CMK (cell line): ENCODE measurements around the gene CHSY3.

Experiments
- DNase-seq: peaks from one replicate; pipeline ENCODE4 v3.0.0-alpha.2; 2010; ENCODE audit warnings: low read depth

CHSY3 gene

GRCh38 chr5:130096483-130096882 is 192.2 kb downstream of the CHSY3 start:
- no peak for DNase-seq

GRCh38 chr5:130099008-130099407 is 194.7 kb downstream of the CHSY3 start:
- DNase-seq = no peak

- DNase-seq = no peak
Observed at GRCh38 chr5:130102375-130102774, 198.1 kb downstream of the CHSY3 start.

- DNase-seq = no peak
Observed at GRCh38 chr5:130102960-130103359, 198.7 kb downstream of the CHSY3 start.

- no peak for DNase-seq
Observed at GRCh38 chr5:130104895-130105688, 200.8 kb downstream of the CHSY3 start.

- DNase-seq = no peak
Observed at GRCh38 chr5:130106480-130106879, 202.2 kb downstream of the CHSY3 start.

- no peak for DNase-seq
Observed at GRCh38 chr5:130109152-130109551, 204.9 kb downstream of the CHSY3 start.

DNA sequence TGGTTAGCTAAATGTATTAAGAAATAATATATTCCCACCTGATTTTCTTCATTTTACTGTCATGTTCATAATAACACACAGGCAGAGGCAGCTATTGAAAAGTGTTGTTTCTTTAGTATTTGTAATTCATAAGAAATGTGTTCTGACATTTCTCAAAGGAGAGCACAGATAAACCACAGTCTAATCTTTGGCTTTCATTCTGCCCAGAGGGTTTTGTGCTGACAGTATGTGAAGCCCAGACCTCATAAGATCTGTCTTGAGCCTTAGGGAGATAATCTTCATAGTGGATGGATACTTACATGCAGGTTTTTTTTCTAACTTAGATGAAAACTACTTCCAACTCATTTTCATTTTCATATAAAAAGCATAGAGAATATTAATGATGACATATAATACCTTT is 206.1 kb downstream of the CHSY3 start:
- no peak for DNase-seq

GRCh38 chr5:130111746-130112145 is 207.5 kb downstream of the CHSY3 start:
- DNase-seq = no peak

- DNase-seq = no peak
Observed at GRCh38 chr5:130112246-130112645, 208.0 kb downstream of the CHSY3 start.

DNA sequence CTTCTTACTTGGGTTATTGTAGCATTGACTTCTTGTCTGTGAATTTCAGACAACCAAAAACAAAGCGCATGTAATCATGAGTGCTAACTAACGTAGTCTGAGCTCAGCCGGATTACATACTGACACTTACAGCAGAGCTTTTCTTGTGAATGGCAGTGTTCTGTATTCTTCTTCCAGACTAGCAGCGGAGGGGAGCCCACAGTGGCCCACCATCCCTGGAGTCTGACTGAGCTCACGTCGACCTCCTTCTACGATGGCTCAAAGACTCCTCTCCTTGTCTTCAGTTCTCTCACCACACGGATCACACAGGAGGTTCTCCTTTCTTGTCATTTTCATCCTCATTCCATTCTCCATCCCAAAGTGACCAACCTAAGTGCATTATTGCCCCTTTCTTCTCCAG is 211.4 kb downstream of the CHSY3 start:
- DNase-seq = no peak

DNA sequence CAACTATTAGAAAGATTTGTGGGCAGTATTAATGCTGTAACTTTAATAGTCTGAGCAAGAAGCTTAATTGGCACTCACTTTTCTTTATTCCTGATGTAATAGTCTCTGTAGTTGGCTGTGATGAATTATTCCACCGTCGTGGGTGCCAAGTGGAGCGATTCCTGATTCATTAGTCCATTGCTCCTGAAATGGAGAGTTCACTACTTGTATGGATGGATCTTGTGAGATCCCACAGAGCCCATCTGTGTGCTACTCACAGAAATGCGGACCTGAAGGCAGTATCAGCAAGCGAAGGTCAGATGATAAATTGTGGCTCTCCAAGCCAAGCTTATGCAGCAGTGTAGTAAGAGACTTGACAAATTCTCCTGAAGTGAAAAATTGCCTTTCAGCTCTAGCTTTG is 212.2 kb downstream of the CHSY3 start:
- DNase-seq = no peak

DNA sequence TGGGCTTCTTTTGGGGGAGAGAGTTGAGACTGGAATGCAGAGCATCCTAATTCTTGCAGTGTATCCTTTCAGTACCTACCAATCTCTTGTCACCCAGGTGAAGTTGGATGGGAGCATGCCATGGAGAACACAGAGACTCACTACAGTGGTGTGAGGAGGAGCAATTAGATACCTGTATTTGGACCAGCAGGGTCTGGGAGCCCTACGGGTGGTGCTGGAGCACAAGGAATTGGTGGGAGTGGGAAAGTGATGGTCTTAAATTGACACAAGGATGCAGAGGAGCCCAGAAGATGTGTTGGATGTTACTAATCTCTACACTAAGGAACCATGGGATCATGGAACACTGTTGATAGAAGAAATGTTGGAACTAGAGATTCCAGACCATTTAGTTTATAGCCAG is 212.7 kb downstream of the CHSY3 start:
- no peak for DNase-seq

GRCh38 chr5:130126746-130127145 is 222.5 kb downstream of the CHSY3 start:
- DNase-seq = no peak

DNA sequence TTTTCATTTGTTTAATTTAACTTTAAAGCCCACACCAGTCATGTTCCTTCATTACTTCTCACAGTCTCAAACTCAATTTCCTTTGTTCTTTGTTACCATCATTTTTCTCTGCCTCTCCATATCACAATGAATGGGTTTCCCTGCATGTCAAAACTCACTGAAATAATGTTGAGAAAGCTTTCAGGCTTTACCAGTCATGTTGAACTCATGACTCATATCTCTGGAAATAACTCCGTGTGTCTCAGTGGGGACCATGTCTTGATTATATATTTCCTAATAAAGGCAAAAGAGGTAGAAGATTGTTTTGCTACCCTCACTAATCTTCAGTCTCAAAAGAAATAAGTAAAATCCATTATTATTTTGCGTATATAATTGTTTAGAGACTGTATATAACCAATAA is 231.2 kb downstream of the CHSY3 start:
- no peak for DNase-seq

- no peak for DNase-seq
Observed at GRCh38 chr5:130136300-130136699, 232.0 kb downstream of the CHSY3 start.

DNA sequence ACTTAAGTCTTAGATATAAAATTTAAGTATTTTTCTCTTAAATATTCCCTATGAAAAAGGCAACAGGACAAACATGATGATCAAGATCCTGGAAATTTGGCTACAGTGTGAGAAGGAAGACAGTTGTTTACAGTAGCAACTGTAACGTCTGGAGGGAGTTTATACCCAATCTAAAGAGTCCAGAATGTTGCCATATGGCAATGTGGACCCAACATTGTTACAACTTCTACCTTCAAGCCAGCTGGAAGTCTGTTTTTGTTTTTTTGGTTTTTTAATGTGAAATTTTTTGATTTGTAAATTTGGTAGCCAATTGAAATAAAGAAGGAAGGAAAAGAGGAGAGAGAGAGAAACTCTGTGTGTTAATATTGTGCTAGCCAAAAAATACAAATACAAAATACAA is 233.4 kb downstream of the CHSY3 start:
- DNase-seq = no peak

- no peak for DNase-seq
Observed at GRCh38 chr5:130138406-130139045, 234.3 kb downstream of the CHSY3 start.

DNA sequence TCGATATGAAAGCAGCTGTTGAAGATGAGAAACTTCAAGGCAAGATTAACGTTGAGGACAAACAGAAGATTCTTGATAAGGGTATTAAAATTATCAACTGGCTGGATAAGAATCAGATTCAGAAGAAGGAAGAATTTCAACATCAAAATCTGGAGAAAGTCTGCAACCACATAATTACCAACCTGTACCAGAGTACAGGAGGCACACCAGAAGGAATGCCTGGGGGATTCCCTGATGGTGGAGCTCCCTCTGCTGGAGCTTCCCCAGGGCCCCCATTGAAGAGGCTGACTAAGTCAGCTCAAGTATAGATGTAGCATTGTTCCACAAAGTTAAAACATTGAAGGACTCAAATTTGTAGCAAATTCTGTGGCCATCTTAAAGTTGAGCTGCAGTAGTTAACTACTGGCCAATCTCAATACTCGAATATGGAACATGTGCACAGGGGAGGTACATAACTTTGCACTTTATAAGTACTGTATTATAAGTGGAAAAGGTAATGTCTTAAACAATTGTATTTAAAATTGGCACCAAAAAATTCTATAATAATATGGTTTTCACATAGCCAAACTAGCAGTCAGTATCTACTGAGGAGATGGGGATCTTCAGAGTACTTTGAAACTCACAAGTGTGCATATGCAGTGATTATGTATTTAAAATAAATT is 237.5 kb downstream of the CHSY3 start:
- DNase-seq = no peak

DNA sequence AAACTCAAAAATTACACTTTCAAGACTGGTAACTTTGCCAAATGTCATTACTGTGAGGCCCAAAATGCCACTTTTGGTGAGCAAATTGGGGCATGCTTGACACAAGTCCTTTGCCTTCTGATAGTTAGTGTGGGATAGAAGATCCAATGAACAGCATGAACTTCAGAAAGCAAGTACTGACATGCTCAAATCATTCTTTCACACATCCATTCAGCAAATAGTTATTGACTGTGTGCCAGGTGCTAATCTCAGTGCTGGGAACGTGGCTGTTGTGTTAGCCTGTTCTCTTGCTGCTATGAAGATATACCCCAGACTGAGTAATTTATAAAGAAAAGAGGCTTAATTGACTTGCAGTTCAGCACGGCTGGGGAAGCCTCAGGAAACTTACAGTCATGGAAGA is 247.0 kb downstream of the CHSY3 start:
- no peak for DNase-seq

DNA sequence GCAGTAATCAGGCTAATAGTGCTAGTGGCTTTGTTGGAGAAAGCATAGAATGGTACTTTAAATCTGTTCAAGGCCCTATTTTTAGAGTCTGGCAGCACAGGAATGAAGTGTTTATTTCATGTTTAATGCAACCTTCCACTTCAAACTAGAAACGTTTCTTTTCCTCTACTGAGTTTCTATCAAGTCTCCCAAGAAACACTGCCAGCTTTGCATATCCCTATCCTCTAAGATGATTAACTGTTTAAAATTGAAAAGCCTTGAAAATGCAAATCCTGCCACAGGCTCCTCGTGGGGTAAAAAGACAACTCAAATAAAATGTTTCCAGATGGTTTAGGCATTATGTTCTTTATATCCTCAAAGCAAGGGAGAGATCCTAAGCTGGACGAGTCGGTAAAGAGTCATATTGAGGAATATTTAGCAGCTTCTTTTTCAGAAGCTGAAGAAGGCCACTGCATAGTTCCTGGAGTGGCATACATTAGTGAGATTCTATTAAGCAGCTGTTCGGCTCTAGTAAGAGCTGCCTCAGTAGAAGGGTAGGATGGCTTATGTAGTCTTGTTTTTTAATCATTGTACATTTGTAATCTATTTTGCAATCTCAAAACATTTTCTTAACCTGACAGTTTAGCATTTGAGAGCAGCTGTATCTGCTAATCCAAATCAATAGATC is 251.2 kb downstream of the CHSY3 start:
- DNase-seq = no peak

GRCh38 chr5:130158036-130158435 is 253.8 kb downstream of the CHSY3 start:
- DNase-seq = no peak

GRCh38 chr5:130159968-130160367 is 255.7 kb downstream of the CHSY3 start:
- DNase-seq = no peak
